Measurements from ENCODE around the gene FBXO21.
"Not testable (repeated sequence)": the region's sequence is repeated elsewhere in the genome, so short reads cannot be mapped to it uniquely, and the experiment has no call there.

FBXO21 gene

DNA sequence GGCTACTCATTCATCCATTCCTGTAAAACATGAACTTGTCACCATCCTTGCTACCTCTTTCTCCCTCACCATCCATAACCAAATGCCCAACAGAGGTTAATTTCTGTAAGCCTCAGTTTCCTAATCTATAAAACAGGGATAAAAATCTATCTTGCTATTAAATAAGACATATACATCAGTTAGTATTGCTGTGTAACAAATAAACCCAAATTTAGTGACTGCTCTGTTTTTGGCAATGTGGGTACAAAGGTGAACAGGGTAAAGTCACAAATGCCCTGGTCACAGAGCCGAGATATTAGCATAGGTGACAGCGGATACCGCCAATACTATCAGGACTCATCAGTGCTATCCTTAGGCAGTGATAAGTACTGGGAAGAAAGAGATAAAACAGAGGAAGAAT lies 3.6 kb upstream of the FBXO21 start:
- no peak for TF ChIP-seq EZH2phosphoT487 (IDR thresholded peaks at IDR 0.05; ENCODE audit: borderline replicate concordance, low read length)
- TF ChIP-seq, protein P1, sequence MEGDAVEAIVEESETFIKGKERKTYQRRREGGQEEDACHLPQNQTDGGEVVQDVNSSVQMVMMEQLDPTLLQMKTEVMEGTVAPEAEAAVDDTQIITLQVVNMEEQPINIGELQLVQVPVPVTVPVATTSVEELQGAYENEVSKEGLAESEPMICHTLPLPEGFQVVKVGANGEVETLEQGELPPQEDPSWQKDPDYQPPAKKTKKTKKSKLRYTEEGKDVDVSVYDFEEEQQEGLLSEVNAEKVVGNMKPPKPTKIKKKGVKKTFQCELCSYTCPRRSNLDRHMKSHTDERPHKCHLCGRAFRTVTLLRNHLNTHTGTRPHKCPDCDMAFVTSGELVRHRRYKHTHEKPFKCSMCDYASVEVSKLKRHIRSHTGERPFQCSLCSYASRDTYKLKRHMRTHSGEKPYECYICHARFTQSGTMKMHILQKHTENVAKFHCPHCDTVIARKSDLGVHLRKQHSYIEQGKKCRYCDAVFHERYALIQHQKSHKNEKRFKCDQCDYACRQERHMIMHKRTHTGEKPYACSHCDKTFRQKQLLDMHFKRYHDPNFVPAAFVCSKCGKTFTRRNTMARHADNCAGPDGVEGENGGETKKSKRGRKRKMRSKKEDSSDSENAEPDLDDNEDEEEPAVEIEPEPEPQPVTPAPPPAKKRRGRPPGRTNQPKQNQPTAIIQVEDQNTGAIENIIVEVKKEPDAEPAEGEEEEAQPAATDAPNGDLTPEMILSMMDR (IDR thresholded peaks at IDR 0.05; ENCODE audit: low read depth, low read length, poor library complexity, severe bottlenecking), result no peak
- Histone ChIP-seq H3K27me3 (ENCODE audit: control insufficient read depth, low read length) (peaks cover 15% of the 10 kb centered on the region), H3K9me3 (ENCODE audit: control insufficient read depth, insufficient read depth, low read length) (no peaks in the 10 kb centered on the region), H4K20me1 (ENCODE audit: control insufficient read depth, insufficient read depth, low read depth, low read length) (peaks cover under 1% of the 10 kb centered on the region), H3K4me2 (ENCODE audit: low read length) (no peak overlapping the region), H3F3A (ENCODE audit: control insufficient read depth, insufficient read depth) (no peaks in the 10 kb centered on the region), H3K4me3 (ENCODE audit: low read length) (no peak overlapping the region), H3K4me1 (ENCODE audit: control insufficient read depth, low read length) (peaks cover 9% of the 10 kb centered on the region), H3K36me3 (ENCODE audit: control insufficient read depth, low read length) (peaks cover 5% of the 10 kb centered on the region), H3K9me2 (replicated peaks; ENCODE audit: control insufficient read depth, low read length) (no peaks in the 10 kb centered on the region), H3K27ac (ENCODE audit: low read depth, low read length) (no peak overlapping the region), H3K79me2 (ENCODE audit: control insufficient read depth, low read length) (peaks cover 18% of the 10 kb centered on the region)

DNA sequence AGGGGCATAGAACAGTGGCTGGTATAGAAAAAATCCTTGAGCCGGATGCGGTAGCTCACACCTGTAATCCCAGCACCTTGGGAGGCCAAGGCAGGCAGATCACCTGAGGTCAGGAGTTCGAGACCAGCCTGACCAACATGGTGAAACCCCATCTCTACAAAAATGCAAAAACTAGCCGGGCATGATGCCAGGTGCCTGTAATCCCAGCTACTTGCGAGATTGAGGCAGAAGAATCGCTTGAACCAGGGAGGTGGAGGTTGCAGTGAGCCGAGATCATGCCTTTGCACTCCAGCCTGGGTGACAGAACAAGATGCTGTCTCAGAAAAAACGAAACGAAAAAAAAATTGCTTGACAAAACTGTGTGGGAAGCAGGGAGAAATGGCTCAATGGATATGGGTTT lies 2.3 kb upstream of the FBXO21 start:
- H3K36me3 ChIP-seq (ENCODE audit: control insufficient read depth, low read length), result peaks cover 18% of the 10 kb centered on the region
- H4K20me1 ChIP-seq (ENCODE audit: control insufficient read depth, insufficient read depth, low read depth, low read length); H3K9me3 ChIP-seq (ENCODE audit: control insufficient read depth, insufficient read depth, low read length); H3K4me2 ChIP-seq (ENCODE audit: low read length); H3F3A ChIP-seq (ENCODE audit: control insufficient read depth, insufficient read depth); H3K27ac ChIP-seq (ENCODE audit: low read depth, low read length); H3K9me2 ChIP-seq (replicated peaks; ENCODE audit: control insufficient read depth, low read length); H3K4me3 ChIP-seq (ENCODE audit: low read length): not testable (repeated sequence)
- H3K4me1 ChIP-seq (ENCODE audit: control insufficient read depth, low read length), result peaks cover 17% of the 10 kb centered on the region
- H3K79me2 ChIP-seq (ENCODE audit: control insufficient read depth, low read length), result peaks cover 31% of the 10 kb centered on the region
- peaks cover 13% of the 10 kb centered on the region for H3K27me3 ChIP-seq (ENCODE audit: control insufficient read depth, low read length)

DNA sequence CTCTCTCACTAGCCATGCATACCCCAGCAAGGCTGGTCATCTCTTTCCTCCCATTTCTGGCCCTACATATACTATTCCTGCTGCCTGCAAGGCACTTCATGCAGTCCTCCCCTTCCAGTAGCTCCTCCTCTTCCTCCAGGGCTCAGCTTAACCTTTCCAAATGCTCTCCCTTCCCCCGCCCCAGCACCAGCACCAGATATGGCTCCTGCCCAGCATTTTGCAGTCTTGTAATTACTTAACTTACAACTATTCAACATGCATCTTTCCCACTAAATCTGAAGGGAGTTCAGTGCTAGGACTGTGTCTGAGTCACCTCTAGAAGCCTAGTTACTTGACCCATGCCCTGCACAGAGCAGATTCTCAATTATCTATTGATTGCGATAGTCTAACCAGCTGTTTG lies 1.8 kb upstream of the FBXO21 start:
- H3K27me3 ChIP-seq (ENCODE audit: control insufficient read depth, low read length), result peaks cover 13% of the 10 kb centered on the region
- no peak for TF ChIP-seq EZH2phosphoT487 (IDR thresholded peaks at IDR 0.05; ENCODE audit: borderline replicate concordance, low read length)
- TF ChIP-seq, protein P1 (IDR thresholded peaks at IDR 0.05; ENCODE audit: low read depth, low read length, poor library complexity, severe bottlenecking), result no peak
- no peaks in the 10 kb centered on the region for H3K9me3 ChIP-seq (ENCODE audit: control insufficient read depth, insufficient read depth, low read length)
- no peaks in the 10 kb centered on the region for H3F3A ChIP-seq (ENCODE audit: control insufficient read depth, insufficient read depth)
- no peak overlapping the region for H3K4me2 ChIP-seq (ENCODE audit: low read length)
- H3K36me3 ChIP-seq (ENCODE audit: control insufficient read depth, low read length), result peaks cover 21% of the 10 kb centered on the region
- no peak overlapping the region for H3K4me3 ChIP-seq (ENCODE audit: low read length)
- peaks cover 17% of the 10 kb centered on the region for H3K4me1 ChIP-seq (ENCODE audit: control insufficient read depth, low read length)
- H3K27ac ChIP-seq (ENCODE audit: low read depth, low read length), result no peak overlapping the region
- peaks cover 35% of the 10 kb centered on the region for H3K79me2 ChIP-seq (ENCODE audit: control insufficient read depth, low read length)
- H3K9me2 ChIP-seq (replicated peaks; ENCODE audit: control insufficient read depth, low read length), result no peaks in the 10 kb centered on the region
- peaks cover 3% of the 10 kb centered on the region for H4K20me1 ChIP-seq (ENCODE audit: control insufficient read depth, insufficient read depth, low read depth, low read length)

DNA sequence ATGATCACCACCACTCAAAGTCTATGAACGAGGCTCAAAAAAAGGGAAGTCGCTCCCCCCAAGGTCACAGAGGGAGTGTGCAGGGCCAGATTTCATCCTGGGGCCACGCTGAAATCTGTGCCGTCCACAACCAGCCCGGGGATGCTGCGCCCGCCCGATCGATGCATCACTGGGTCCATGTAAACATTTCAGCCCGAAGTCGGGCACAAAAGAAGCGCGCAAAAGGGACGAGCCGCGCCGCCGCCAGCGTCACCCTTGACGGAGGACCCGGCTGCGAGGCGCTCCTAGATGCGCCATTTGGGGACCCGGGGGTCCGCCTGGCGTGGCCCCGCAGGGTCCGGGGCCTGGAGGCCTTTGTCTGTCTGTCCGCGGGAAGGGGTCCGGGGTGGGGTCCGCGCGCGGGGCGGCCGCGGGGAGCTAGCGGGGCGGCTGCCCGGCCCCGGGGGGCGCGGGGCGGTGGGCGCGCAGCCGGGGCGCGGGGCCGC lies 503 bp downstream of the FBXO21 start:
- peaks cover 50% of the 10 kb centered on the region for H3K79me2 ChIP-seq (ENCODE audit: control insufficient read depth, low read length)
- H3K9me2 ChIP-seq (replicated peaks; ENCODE audit: control insufficient read depth, low read length), result no peaks in the 10 kb centered on the region
- H3F3A ChIP-seq (ENCODE audit: control insufficient read depth, insufficient read depth), result no peaks in the 10 kb centered on the region
- peaks cover 17% of the 10 kb centered on the region for H3K4me1 ChIP-seq (ENCODE audit: control insufficient read depth, low read length)
- H3K4me3 ChIP-seq (ENCODE audit: low read length), result peak overlapping the region; percentile 73
- H3K4me2 ChIP-seq (ENCODE audit: low read length), result peak overlapping the region; percentile 77
- no peaks in the 10 kb centered on the region; the same call in 1 of the 2 replicates for H3K9me3 ChIP-seq (ENCODE audit: control insufficient read depth, insufficient read depth, low read length)
- H4K20me1 ChIP-seq (ENCODE audit: control insufficient read depth, insufficient read depth, low read depth, low read length), result peaks cover 3% of the 10 kb centered on the region
- TF ChIP-seq, protein P1 (IDR thresholded peaks at IDR 0.05; ENCODE audit: low read depth, low read length, poor library complexity, severe bottlenecking), result no peak
- TF ChIP-seq EZH2phosphoT487 (IDR thresholded peaks at IDR 0.05; ENCODE audit: borderline replicate concordance, low read length), result no peak
- no peak overlapping the region for H3K27ac ChIP-seq (ENCODE audit: low read depth, low read length)
- peaks cover 42% of the 10 kb centered on the region for H3K36me3 ChIP-seq (ENCODE audit: control insufficient read depth, low read length)
- peaks cover 13% of the 10 kb centered on the region for H3K27me3 ChIP-seq (ENCODE audit: control insufficient read depth, low read length)

Data from DOHH2 (cell line).